Activated CD8-positive, alpha-beta memory T cell treated with anti-CD3 and anti-CD28 coated beads, Interleukin-2, amount 10 ng/mL, durations not matched to agents 7 days and 5 days (primary cell): ENCODE results near the gene LTBP3. TPM values are rescaled to one million over a fixed set of nuclear protein-coding genes. Genes with fewer than 3 reads are reported as not detected.

ENCODE experiments used
- ATAC-seq: fragments of 150-1000 bp; cut with Tn5 transposase; one replicate; pipeline ENCODE4 v1.10.0; 2021; ENCODE audit warnings: moderate library complexity
- CTCF ChIA-PET: fragments of 350-600 bp; sonication (Branson Sonifier 250); formaldehyde crosslinking; loops from one replicate; lab custom pipeline; 2021; ENCODE audit warnings: antibody characterized with exemption; lab: Charles Lee
- DNase-seq: peaks from one replicate; pipeline ENCODE4 v3.0.0-alpha.2; 2020
- H3K27ac Mint-ChIP-seq: one replicate; pipeline ENCODE4 v1.8.0; 2021; ENCODE audit warnings: mild to moderate bottlenecking, mixed read lengths
- H3K27me3 Mint-ChIP-seq: one replicate; pipeline ENCODE4 v1.8.0; 2021; ENCODE audit warnings: mixed read lengths
- H3K36me3 Mint-ChIP-seq: one replicate; pipeline ENCODE4 v1.8.0; 2021; ENCODE audit warnings: mild to moderate bottlenecking, mixed read lengths
- H3K4me1 Mint-ChIP-seq: one replicate; pipeline ENCODE4 v1.8.0; 2021; ENCODE audit warnings: mixed read lengths
- H3K4me3 Mint-ChIP-seq: one replicate; pipeline ENCODE4 v1.8.0; 2021; ENCODE audit warnings: mild to moderate bottlenecking, moderate library complexity, mixed read lengths
- H3K9me3 Mint-ChIP-seq: one replicate; pipeline ENCODE4 v1.8.0; 2022; ENCODE audit warnings: low read depth, mixed read lengths
- total RNA-seq, 2 experiments: library from RNA; stranded (reverse); gene quantifications; one replicate each; pipeline ENCODE4 v1.2.3, GENCODE V29; 2021

LTBP3 gene
- total RNA-seq: 10 to 100 TPM; 46.2 to 46.8 TPM

DNA sequence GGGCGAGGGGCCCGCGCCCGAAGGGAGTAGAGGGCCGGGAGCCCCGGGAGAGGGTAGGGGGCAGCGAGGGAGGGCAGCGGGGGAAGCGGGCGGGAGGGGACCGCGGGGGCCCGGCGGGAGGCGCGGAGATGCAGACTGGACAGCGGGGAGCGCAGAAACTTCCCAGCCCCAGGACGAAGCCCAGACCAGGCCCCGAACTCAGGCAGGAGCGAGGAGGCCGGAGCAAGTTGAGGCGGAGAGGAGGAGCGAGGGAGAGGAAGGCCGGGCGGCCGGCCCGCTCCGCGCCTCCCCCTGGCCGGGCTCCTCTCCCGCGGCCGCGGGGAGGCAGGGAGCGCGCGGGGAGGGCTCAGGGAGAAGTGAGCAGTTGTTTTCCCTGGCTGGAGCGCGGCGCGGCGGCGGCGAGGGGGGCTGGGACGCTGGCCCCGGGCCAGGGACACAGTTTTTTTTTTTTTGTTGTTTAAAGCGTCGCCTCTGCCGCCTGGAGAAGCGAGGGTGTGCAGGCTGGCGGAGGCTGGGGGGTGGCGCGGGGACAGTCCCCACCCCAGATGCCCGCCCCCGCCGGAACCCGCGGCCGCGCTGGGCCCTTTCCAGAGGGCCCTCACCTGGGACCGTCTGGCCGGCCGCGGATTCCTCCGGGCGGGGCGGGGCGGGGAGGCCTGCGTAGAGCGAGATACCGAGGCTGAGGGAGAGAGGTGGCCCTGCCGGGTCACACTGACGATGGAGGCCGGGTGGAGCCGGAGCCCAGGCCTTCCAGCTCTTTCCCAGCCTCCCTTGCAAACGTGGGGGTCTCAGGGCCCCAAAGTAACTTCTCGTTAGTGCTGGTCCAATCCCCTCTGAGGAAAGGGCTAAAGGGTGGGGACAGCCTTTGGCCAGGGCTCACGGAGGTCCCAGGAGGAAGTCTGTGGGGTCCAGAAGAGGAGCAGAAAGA is at the start of gene LTBP3:
LTBP3 (minus strand) TSS at position 358 of the 928 bp plus-strand sequence. CDS start 400 bp downstream, outside the sequence.
- DNase-seq (no peak), ATAC-seq (peak; percentile 56)
- CTCF ChIA-PET: interaction anchor here (0.8 to 16.3 kb wide), 7 partner anchors 9 to 171 kb away, joined by 3 to 388 read pairs (median 5); partner anchors contain the start of genes FAM89B and ZNRD2
- H3K4me3 Mint-ChIP-seq: peak within 1 kb of the TSS; percentile 70
- no peaks in the 10 kb centered on the region for H3K9me3 Mint-ChIP-seq
- no peaks in the 10 kb centered on the region for H3K36me3 Mint-ChIP-seq
- H3K27me3 Mint-ChIP-seq: no peaks in the 10 kb centered on the region
- peaks cover 48% of the 10 kb centered on the region for H3K4me1 Mint-ChIP-seq
- H3K27ac Mint-ChIP-seq: peak within 1 kb of the TSS; percentile 81

DNA sequence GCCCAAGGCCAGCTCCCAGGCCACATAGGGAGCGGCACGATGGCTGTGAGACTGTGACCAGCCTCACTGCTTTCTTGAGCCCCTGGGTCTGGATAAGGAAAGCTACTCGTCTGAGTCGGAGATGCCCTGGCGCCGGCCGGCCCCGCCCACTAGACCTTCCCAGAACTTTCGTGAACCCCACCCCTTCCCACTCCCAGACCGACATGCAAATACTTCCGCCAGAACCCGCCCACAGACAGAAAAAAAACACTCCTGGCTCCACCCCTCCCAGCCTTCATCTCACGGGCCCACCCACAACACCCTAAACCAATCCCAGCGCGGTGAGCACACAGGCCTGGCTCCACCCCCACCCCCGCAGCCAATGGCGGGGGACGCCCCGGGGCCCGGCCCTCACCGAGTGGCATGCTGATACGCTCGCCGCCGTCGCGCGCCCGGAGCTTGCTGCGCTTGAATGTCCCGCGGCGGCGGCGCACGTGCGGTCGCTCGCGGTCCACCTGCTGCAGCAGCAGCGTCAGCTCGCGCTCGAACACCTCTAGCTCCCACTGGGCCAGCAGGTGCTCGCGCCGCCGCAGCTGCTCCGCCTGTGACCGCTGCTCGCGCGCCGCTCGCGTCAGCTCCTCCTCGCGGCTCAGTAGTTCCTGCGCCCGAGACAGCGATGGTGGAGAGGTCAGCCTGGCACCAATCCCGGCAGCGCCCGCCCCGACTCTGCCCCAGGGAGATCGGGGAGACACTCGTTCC is 48.9 kb upstream of the LTBP3 start:
- Mint-ChIP-seq H3K36me3 (peaks cover 21% of the 10 kb centered on the region), H3K4me3 (no peak overlapping the region), H3K4me1 (peaks cover 27% of the 10 kb centered on the region), H3K27me3 (no peaks in the 10 kb centered on the region), H3K27ac (no peak overlapping the region), H3K9me3 (no peaks in the 10 kb centered on the region)
- CTCF ChIA-PET: interaction anchor here (0.5 to 4.5 kb wide), 5 partner anchors 10 to 66 kb away, joined by 3 to 15 read pairs (median 10); no protein-coding TSS in a partner anchor
- no peak for DNase-seq
- ATAC-seq: no peak

DNA sequence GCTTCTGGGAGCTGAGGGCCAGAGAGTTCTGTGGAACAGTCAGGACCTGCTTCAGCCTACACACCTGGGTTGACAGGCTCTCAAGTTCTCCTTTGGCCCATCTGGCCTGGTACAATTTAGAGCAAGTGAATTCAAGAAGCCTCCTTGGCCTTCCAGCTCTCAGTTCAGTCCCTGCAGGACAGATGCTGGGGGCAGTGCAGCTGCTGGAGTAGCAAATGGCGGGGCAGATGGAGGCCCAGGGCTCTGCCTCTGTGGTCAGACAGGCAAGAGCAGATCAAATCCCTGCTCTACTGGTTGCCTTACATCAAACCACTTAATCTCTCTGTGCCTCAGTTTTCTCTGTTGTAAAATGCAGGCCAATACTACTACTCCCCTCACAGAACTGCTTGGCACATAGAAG is 46.1 kb upstream of the LTBP3 start:
- no peaks in the 10 kb centered on the region for H3K9me3 Mint-ChIP-seq
- no peak overlapping the region for H3K4me3 Mint-ChIP-seq
- no peak for ATAC-seq
- no peak for DNase-seq
- H3K27ac Mint-ChIP-seq: no peak overlapping the region
- no peaks in the 10 kb centered on the region for H3K27me3 Mint-ChIP-seq
- H3K4me1 Mint-ChIP-seq: peaks cover 5% of the 10 kb centered on the region
- H3K36me3 Mint-ChIP-seq: peaks cover 16% of the 10 kb centered on the region
- CTCF ChIA-PET: interaction anchor here (1.1 to 2.6 kb wide), 5 partner anchors 10 to 64 kb away, joined by 3 to 11 read pairs (median 6); no protein-coding TSS in a partner anchor

DNA sequence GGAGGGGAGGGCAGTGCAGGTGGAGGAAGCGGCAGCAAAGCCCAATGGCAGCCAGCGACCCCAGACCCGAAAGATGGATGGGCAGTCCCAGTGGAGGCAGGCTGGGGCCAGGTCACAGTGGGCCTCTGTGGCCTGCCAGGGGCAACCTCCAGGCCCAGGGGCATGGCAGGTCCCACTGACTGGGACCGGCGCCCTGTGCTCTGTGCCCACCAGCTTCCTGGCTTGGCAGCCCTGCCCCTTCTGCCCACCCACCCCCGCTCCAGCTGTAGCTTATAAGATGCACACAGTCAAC is 41.7 kb upstream of the LTBP3 start:
- Mint-ChIP-seq H3K36me3 (peaks cover 3% of the 10 kb centered on the region), H3K4me1 (peaks cover 10% of the 10 kb centered on the region), H3K4me3 (no peak overlapping the region), H3K27me3 (no peaks in the 10 kb centered on the region), H3K27ac (no peak overlapping the region), H3K9me3 (no peaks in the 10 kb centered on the region)
- no peak for DNase-seq
- no peak for ATAC-seq
- CTCF ChIA-PET: no interaction called here

DNA sequence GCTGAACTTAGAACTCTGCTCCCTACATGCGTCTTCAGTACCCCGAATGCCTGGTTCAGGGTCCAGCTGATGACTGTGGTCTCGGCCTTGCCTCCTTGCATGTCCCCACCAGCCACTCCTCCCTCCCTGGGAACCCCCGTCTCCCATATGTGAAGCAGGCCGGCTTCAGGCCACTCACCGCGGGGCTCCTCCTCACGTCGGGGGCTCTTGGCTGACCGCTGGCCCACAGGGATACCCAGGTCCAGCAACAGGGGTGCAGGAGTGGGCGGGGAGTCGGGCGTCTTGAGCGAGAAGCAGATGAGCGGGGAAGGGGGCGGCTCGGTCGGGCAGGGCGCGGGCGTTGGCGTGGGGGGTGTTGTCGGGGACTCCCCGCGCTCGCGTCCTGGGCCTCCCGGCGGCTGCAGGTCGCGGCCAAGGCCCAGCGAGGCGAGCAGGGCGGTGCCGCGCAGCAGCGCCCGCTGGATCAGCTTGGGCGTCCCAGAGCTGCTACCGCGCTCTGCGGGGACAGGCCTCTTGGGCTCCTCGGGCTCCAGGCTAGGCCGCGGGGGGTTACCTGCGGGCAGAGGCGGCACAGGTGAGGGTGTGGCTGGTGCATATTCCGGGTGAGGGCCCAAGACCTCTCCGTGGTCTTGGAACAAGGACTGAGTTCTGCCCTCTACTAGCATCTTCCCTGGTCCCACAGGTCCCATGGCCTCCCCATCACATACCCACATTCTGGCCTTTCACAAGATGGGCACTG is 41.2 kb upstream of the LTBP3 start:
- CTCF ChIA-PET: interaction anchor here (1.6 to 2.3 kb wide), 2 partner anchors 24 to 59 kb away, joined by 3 to 8 read pairs; no protein-coding TSS in a partner anchor
- no peak for ATAC-seq
- H3K36me3 Mint-ChIP-seq: peaks cover 3% of the 10 kb centered on the region
- H3K4me1 Mint-ChIP-seq: peaks cover 11% of the 10 kb centered on the region
- H3K9me3 Mint-ChIP-seq: no peaks in the 10 kb centered on the region
- H3K27me3 Mint-ChIP-seq: no peaks in the 10 kb centered on the region
- no peak overlapping the region for H3K27ac Mint-ChIP-seq
- no peak for DNase-seq
- H3K4me3 Mint-ChIP-seq: no peak overlapping the region

DNA sequence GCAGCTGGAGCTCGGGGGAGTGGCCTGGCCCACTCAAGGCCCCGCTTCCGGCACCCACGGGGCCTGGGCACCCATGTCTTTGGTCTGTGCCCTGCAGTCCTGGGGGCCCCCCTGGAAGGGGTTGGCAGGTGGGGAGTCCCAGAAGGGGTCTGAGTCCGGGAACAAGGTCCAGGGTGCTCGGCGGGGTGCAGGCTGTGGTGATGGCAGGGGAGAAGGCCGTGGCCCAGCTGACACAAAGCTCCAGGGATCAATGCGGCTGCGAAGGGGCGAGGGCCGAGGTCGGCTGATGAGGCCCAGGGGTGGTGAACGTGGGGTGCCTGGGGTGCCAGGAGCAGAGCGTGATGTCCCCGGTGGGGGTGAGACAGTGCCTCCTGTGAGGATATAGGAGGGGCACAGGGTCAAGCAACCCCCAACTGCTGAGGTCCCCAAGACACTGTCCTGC is 40.1 kb upstream of the LTBP3 start:
- no peaks in the 10 kb centered on the region for H3K36me3 Mint-ChIP-seq
- no peaks in the 10 kb centered on the region for H3K27me3 Mint-ChIP-seq
- ATAC-seq: no peak
- CTCF ChIA-PET: interaction anchor here (1.6 to 2.3 kb wide), 3 partner anchors 10 to 58 kb away, joined by 3 to 9 read pairs (median 8); no protein-coding TSS in a partner anchor
- peaks cover 14% of the 10 kb centered on the region for H3K4me1 Mint-ChIP-seq
- no peak for DNase-seq
- H3K9me3 Mint-ChIP-seq: no peaks in the 10 kb centered on the region
- H3K27ac Mint-ChIP-seq: no peak overlapping the region
- no peak overlapping the region for H3K4me3 Mint-ChIP-seq

DNA sequence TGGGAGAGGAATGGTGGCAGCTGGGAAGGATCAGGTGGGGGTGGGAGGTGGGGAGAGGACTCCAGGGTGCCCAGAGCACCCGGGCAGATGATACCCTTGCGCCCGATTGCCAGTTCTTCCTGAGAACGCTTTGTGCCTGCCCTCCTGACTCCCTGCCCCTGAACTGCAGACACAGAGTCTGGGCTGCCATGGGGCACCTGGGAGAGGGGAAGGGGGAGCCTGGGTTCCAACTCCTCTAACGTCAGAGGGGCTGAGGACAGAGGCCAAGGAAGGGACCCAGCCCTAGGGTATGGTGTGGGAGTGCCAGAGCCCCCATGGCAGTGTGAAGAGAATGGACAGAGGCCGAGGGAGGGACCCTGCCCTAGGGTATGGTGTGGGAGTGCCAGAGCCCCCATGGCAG is 38.4 kb upstream of the LTBP3 start:
- Mint-ChIP-seq H3K36me3 (peaks cover 2% of the 10 kb centered on the region), H3K4me1 (peaks cover 14% of the 10 kb centered on the region), H3K27me3 (no peaks in the 10 kb centered on the region)

DNA sequence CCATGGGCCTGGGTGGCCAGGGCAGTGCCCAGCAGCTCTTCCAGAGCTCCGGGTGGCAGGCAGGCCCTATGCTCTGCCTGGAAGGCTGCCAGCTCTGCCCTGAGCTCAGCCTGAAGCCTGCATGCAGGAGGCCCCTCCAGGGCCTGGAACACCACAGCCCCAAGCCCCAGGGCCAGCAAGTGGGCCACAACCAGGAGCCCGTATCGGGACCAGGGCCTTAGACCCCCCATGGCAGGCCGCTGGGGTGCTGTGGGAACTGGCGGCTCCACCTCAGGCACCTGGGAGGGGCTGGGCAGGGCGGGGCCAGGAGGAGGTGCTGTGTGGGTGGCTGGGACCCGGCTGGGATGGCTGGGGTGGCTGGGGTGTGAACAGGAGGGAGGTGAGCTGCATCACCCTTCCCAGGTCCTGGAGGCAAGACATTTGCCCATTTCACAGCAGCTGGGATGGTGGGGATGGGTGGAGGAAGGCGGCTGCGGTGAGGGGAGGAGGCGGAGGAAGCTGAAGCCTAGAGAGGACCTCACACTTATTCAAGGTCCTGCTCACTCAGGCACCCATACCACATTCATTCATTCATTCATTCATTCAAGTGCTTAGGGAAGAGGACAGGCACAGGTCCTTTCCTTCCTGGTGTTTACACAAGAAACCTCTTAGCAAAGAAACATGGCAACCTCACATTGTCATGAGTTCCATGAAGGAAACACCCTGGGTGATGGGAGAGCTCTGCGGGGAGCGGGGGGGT is 37.6 kb upstream of the LTBP3 start, which contains the start of gene KCNK7:
KCNK7 (minus strand) TSS at position 258 of the 739 bp plus-strand sequence; CDS start at position 230, 28 bp downstream.
- peak; percentile 16 for ATAC-seq

More for the DNA sequence above, 38.4 kb upstream of the LTBP3 start:
- H3K4me3 Mint-ChIP-seq: no peak overlapping the region
- H3K27ac Mint-ChIP-seq: no peak overlapping the region
- DNase-seq (no peak), ATAC-seq (no peak)
- CTCF ChIA-PET: interaction anchor here (0.8 to 12.7 kb wide), 2 partner anchors 24 to 55 kb away, joined by 3 to 209 read pairs; partner anchors contain the start of gene FAM89B
- H3K9me3 Mint-ChIP-seq: no peaks in the 10 kb centered on the region

DNA sequence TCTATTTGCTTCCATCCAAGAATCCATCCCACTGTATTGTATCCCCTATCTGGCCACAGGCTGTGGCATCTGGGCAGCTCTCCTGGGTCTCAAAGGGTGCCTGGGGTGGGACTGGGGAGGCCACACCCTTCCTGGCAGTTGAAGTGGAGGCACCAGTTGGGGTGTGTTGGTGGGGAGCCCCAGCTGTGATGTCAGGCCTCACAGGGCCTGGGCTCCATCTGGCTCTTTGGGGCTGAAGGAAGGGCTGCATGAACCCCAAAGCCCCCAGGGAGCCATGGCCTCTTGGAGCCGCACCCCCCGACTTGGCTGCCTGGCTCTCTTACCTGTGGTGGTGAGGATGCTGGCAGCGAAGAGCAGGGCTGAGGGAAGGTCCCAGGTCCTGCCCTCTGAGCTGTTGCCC is 37.0 kb upstream of the LTBP3 start:
- Mint-ChIP-seq H3K27me3 (no peaks in the 10 kb centered on the region), H3K9me3 (no peaks in the 10 kb centered on the region), H3K27ac (peak overlapping the region; percentile 77), H3K4me1 (peaks cover 16% of the 10 kb centered on the region), H3K36me3 (peaks cover 9% of the 10 kb centered on the region), H3K4me3 (no peak overlapping the region)
- CTCF ChIA-PET: interaction anchor here (0.8 to 12.7 kb wide), 10 partner anchors 9 to 70 kb away, joined by 3 to 209 read pairs (median 12); partner anchors contain the start of genes EHBP1L1, FAM89B, MAP3K11 and PCNX3
- DNase-seq (no peak), ATAC-seq (peak; percentile 22)

More for the DNA sequence above, 37.6 kb upstream of the LTBP3 start, which contains the start of gene KCNK7:
- DNase-seq: no peak
- no peak within 1 kb of the TSS for H3K4me3 Mint-ChIP-seq
- peaks cover 5% of the 10 kb centered on the region for H3K36me3 Mint-ChIP-seq
- CTCF ChIA-PET: interaction anchor here (0.8 to 12.7 kb wide), 9 partner anchors 11 to 70 kb away, joined by 3 to 209 read pairs (median 11); partner anchors contain the start of genes EHBP1L1, FAM89B, SCYL1 and SIPA1
- peak within 1 kb of the TSS; percentile 77 for H3K27ac Mint-ChIP-seq
- peaks cover 16% of the 10 kb centered on the region for H3K4me1 Mint-ChIP-seq
- H3K27me3 Mint-ChIP-seq: no peaks in the 10 kb centered on the region
- H3K9me3 Mint-ChIP-seq: no peaks in the 10 kb centered on the region

DNA sequence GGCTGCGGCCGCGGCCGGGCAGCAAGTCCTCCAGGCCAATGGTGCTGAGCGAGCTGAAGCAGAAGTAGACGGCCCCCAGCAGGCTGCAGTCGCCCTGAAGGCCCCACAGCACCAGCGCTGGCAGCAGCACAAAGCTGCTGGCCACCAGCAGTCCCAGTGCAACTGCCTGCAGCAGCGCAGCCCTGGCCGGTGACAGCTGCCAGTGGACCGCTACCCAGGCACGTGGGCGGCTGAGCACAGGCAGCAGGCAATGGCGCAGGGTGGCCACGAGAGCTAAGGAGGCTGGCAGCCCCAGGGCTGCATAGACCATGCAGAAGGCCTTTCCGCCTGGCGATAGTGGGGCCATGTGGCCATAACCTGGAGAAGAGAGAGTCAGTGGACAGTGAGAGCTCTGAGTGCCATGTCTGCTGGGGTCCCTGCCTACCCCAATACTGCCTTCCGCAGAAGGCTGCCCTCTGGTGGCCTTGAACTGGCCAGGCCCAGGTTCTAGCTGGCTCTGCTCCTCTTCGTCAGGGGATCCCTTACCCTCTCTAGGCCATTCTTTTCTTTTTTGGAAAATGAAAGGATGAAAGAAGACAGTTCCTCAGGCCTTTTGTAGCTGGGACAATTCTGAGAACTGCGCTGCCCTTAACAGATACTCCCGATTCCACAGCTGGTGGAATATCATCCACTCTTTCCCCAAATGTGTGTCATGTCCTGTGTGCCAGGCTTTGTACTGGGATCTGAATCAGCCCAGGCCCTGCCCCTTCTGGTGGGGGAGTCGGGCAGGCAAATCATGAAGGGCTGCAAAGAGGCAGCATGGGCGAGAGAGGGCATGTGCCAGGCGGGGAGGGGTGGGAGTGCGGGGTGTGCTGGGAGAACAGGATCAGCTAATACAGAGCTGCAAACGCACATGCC is 35.6 kb upstream of the LTBP3 start:
- Mint-ChIP-seq H3K9me3 (no peaks in the 10 kb centered on the region), H3K4me3 (no peak overlapping the region), H3K27ac (peak overlapping the region; percentile 49), H3K4me1 (peaks cover 24% of the 10 kb centered on the region), H3K27me3 (no peaks in the 10 kb centered on the region), H3K36me3 (peaks cover 9% of the 10 kb centered on the region)
- CTCF ChIA-PET: interaction anchor here (0.7 to 12.7 kb wide), 24 partner anchors 10 to 265 kb away, joined by 3 to 209 read pairs (median 6); partner anchors contain the start of genes EHBP1L1, FAM89B, LTBP3 and MAP3K11
- ATAC-seq (peak; percentile 61), DNase-seq (peak; percentile 63)
